ENCODE measurements around the gene AP3S2. TPM values are rescaled to one million over a fixed set of nuclear protein-coding genes. Genes with fewer than 3 reads are reported as not detected.

AP3S2 gene
- total and polyA plus RNA-seq, 2 of the 8 experiments (the other 6 are each of a cell fraction or from before 2014, with no cell fraction given) = 19.2 to 45.4 TPM

DNA sequence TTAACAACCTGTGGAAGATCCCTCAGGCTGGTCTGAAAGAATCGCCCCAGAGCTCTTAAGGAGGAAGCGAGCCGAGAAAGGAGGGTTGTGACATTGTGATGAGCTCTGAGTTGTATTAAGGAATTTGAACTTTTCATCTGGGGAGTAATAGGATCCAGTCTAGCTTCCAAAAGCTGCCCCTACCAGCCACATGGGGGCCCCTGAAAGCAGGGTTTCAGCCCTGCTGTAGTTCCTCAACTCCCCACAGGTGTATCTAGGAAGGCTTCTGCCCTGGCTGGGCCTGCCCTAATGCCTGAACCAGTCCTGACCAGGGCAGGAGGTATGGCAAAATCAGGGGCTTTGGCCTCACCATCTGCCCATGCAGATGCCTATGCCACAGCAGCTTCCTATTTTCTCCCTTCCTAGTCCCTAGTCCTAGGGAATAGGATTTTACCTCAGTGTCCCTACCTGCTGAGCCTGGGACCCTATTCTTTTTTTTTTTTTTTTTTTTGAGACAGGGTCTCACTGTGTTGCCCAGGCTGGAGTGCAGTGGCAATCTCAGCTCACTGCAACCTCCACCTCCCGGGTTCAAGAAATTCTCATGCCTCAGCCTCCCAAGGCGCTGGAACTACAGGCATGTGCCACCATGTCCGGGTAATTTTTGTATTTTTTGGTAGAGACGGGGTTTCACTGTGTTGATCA is 5.0 kb upstream of the AP3S2 start:
- Histone ChIP-seq H3K4me2 (ENCODE audit: insufficient read depth in 1 of 2, low read depth in 2 of 2, low read length in 2 of 2) (no peak overlapping the region), H2AK5ac (ENCODE audit: low read depth, low read length) (no peak overlapping the region), H3K36me3 (ENCODE audit: control insufficient read depth in 2 of 4, insufficient read depth in 4 of 4, low read length in 3 of 4) (no peaks in the 10 kb centered on the region), H2BK20ac (ENCODE audit: low read length) (no peak overlapping the region), H3K4ac (replicated peaks; ENCODE audit: insufficient read length, low read depth, low read length) (no peak overlapping the region), H3K23ac (ENCODE audit: insufficient read length) (no peak overlapping the region), H3K4me1 (replicated peaks in 1 of 4; ENCODE audit: control insufficient read depth in 3 of 4, insufficient read depth in 4 of 4, low read length in 3 of 4) (no peaks in the 10 kb centered on the region; a peak in 1 of 7 replicates), H3K14ac (ENCODE audit: insufficient read length) (no peak overlapping the region), H3K23me2 (ENCODE audit: low read depth, low read length) (peaks cover 4% of the 10 kb centered on the region; the same call in 1 of the 2 replicates), H4K5ac (ENCODE audit: insufficient read length, low read depth, low read length) (no peak overlapping the region), H3K79me1 (ENCODE audit: low read depth, low read length) (no peaks in the 10 kb centered on the region), H2BK15ac (ENCODE audit: low read length) (no peak overlapping the region), H4K91ac (replicated peaks; ENCODE audit: insufficient read length, low read length) (no peak overlapping the region), H3K79me2 (ENCODE audit: control insufficient read depth in 1 of 2, insufficient read depth in 2 of 2, low read length in 2 of 2) (no peaks in the 10 kb centered on the region), H2BK5ac (ENCODE audit: low read depth, low read length) (no peak overlapping the region), H2BK120ac (replicated peaks; ENCODE audit: low read depth, low read length) (no peak overlapping the region), H3K9me3 (ENCODE audit: insufficient read depth in 2 of 2, low read depth in 1 of 2, low read length in 1 of 2) (no peaks in the 10 kb centered on the region), H3K18ac (ENCODE audit: extremely low read depth, low read length) (no peak overlapping the region), H3K27ac (ENCODE audit: low read depth, low read length) (no peak overlapping the region), H3K4me3 (ENCODE audit: extremely low read depth in 1 of 4, insufficient read depth in 2 of 4, low read depth in 3 of 4, low read length in 4 of 4) (no peak overlapping the region), H4K8ac (ENCODE audit: extremely low read depth, insufficient read depth, low read length) (no peak overlapping the region), H2BK12ac (ENCODE audit: low read depth, low read length) (no peak overlapping the region), H3K9ac (replicated peaks in 1 of 4; ENCODE audit: extremely low read depth in 1 of 4, low read depth in 3 of 4, low read length in 3 of 4) (no peak overlapping the region), H3K56ac (replicated peaks; ENCODE audit: insufficient read length, low read depth, low read length) (no peak overlapping the region), H3K27me3 (replicated peaks in 1 of 4; ENCODE audit: control insufficient read depth in 3 of 4, extremely low read depth in 1 of 4, insufficient read depth in 3 of 4, low read length in 3 of 4) (no peaks in the 10 kb centered on the region), H2AFZ (ENCODE audit: low read length) (0 out of 2 replicates have a peak overlapping the region, but pooled peaks have one; percentile 38), H4K20me1 (replicated peaks in 1 of 2; ENCODE audit: control insufficient read depth in 1 of 2, insufficient read depth in 2 of 2, low read length in 2 of 2) (no peaks in the 10 kb centered on the region)
- TF ChIP-seq CTCF (IDR thresholded peaks at IDR 0.05; ENCODE audit: control extremely low read depth in 1 of 3, insufficient read depth in 1 of 3, low read depth in 1 of 3, low read length in 3 of 3) (peak; percentile 71 to 99 (median 90)), RAD21 (IDR thresholded peaks at IDR 0.05 in 1 of 2, conservative IDR thresholded peaks at IDR 0.05 in 1 of 2; ENCODE audit: low read depth in 2 of 2, low read length in 2 of 2) (peak; percentile 85 to 90), SP1 (IDR thresholded peaks at IDR 0.05; ENCODE audit: low read depth, low read length) (0 out of 2 replicates have a peak, but pooled peaks have one; percentile 23), GABPA (IDR thresholded peaks at IDR 0.05; ENCODE audit: borderline replicate concordance, insufficient read depth, low read length) (no peak)
- POLR2A ChIA-PET (ENCODE audit: partially characterized antibody) = interaction anchor here (0.5 to 1.2 kb wide), 3 partner anchors 23 to 188 kb away, joined by 3 read pairs; no protein-coding TSS in a partner anchor
- FAIRE-seq (peak; percentile 36), DNase-seq (ENCODE audit: low read depth in 1 of 2, low spot score in 2 of 2) (peak; percentile 43 to 63)
- CTCF ChIA-PET (ENCODE audit: partially characterized antibody) = interaction anchor here (0.5 to 4.5 kb wide), 52 partner anchors 8 to 1301 kb away, joined by 3 to 46 read pairs (median 4); partner anchors contain the start of genes ARPIN and IDH2
- WGBS, 2 experiments (ENCODE audit: extremely low coverage in 1 of 2, insufficient coverage in 1 of 2, insufficient read length in 1 of 2, insufficient replicate concordance in 2 of 2, low coverage in 1 of 2, low lambda C conversion rate in 2 of 2, missing lambda C conversion rate in 1 of 2) = 70% methylated on average over 6 of the region's 7 CpGs; no CpG with 5 or more reads in 1 of the 2 experiments
